ENCODE data around the gene PDXK. TPM values are rescaled to one million over a fixed set of nuclear protein-coding genes. Genes with fewer than 3 reads are reported as not detected.

The PDXK gene
- total and polyA plus RNA-seq, 10 of the 15 experiments (the other 5 are each of a cell fraction or from before 2014, with no cell fraction given): 3.7 to 141 (median 60.0) TPM

DNA sequence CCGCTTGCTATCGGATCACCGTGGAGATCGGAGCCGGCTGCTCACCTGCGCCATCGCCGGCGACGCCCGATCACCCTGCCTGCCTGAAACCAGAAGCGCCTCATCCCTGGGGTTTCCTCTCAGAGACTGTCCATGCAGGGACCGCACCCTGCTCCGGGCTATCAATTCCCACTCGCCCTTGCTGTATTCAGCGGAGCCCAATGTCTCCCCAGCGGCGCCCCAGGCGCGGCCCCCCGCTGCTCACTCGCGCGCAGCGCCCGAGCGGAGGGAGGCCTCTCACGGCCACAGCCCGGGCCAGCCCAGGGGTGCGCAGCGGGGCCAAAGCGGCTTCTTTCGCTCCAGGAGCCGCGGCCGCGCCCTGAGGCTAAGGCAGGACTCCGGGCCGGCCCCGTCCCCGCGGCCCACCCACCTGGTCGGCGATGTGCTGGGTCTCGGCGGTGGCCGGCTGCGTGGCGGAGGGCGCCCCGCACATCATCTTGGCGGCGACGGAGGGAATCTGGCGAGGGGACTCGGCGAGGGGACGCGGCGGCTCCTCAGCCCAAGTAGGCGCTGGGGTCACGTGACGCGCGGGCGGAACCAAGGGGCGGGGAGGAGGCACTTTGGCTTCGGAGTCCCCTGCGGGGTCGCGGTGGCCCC, 57.0 kb downstream of the PDXK start, which contains the start of gene CSTB (continued):
- TF ChIP-seq, protein P1, sequence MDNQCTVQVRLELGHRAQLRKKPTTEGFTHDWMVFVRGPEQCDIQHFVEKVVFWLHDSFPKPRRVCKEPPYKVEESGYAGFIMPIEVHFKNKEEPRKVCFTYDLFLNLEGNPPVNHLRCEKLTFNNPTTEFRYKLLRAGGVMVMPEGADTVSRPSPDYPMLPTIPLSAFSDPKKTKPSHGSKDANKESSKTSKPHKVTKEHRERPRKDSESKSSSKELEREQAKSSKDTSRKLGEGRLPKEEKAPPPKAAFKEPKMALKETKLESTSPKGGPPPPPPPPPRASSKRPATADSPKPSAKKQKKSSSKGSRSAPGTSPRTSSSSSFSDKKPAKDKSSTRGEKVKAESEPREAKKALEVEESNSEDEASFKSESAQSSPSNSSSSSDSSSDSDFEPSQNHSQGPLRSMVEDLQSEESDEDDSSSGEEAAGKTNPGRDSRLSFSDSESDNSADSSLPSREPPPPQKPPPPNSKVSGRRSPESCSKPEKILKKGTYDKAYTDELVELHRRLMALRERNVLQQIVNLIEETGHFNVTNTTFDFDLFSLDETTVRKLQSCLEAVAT (IDR thresholded peaks at IDR 0.05): no peak
- TF ChIP-seq FOS (IDR thresholded peaks at IDR 0.05; ENCODE audit: borderline replicate concordance, extremely low read depth, insufficient read length): no peak
- peak; percentile 93 for TF ChIP-seq GATAD2B (conservative IDR thresholded peaks at IDR 0.05; ENCODE audit: low read depth)
- TF ChIP-seq HCFC1 (IDR thresholded peaks at IDR 0.05; ENCODE audit: low read length): no peak
- TF ChIP-seq GABPA (IDR thresholded peaks at IDR 0.05; ENCODE audit: low read depth): no peak
- TF ChIP-seq, protein P2, sequence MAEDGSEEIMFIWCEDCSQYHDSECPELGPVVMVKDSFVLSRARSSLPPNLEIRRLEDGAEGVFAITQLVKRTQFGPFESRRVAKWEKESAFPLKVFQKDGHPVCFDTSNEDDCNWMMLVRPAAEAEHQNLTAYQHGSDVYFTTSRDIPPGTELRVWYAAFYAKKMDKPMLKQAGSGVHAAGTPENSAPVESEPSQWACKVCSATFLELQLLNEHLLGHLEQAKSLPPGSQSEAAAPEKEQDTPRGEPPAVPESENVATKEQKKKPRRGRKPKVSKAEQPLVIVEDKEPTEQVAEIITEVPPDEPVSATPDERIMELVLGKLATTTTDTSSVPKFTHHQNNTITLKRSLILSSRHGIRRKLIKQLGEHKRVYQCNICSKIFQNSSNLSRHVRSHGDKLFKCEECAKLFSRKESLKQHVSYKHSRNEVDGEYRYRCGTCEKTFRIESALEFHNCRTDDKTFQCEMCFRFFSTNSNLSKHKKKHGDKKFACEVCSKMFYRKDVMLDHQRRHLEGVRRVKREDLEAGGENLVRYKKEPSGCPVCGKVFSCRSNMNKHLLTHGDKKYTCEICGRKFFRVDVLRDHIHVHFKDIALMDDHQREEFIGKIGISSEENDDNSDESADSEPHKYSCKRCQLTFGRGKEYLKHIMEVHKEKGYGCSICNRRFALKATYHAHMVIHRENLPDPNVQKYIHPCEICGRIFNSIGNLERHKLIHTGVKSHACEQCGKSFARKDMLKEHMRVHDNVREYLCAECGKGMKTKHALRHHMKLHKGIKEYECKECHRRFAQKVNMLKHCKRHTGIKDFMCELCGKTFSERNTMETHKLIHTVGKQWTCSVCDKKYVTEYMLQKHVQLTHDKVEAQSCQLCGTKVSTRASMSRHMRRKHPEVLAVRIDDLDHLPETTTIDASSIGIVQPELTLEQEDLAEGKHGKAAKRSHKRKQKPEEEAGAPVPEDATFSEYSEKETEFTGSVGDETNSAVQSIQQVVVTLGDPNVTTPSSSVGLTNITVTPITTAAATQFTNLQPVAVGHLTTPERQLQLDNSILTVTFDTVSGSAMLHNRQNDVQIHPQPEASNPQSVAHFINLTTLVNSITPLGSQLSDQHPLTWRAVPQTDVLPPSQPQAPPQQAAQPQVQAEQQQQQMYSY (CRISPR knock-in tag; IDR thresholded peaks at IDR 0.05): peak; percentile 58; the same call in 1 of the 2 replicates
- TF ChIP-seq, protein P3, sequence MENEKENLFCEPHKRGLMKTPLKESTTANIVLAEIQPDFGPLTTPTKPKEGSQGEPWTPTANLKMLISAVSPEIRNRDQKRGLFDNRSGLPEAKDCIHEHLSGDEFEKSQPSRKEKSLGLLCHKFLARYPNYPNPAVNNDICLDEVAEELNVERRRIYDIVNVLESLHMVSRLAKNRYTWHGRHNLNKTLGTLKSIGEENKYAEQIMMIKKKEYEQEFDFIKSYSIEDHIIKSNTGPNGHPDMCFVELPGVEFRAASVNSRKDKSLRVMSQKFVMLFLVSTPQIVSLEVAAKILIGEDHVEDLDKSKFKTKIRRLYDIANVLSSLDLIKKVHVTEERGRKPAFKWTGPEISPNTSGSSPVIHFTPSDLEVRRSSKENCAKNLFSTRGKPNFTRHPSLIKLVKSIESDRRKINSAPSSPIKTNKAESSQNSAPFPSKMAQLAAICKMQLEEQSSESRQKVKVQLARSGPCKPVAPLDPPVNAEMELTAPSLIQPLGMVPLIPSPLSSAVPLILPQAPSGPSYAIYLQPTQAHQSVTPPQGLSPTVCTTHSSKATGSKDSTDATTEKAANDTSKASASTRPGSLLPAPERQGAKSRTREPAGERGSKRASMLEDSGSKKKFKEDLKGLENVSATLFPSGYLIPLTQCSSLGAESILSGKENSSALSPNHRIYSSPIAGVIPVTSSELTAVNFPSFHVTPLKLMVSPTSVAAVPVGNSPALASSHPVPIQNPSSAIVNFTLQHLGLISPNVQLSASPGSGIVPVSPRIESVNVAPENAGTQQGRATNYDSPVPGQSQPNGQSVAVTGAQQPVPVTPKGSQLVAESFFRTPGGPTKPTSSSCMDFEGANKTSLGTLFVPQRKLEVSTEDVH (IDR thresholded peaks at IDR 0.05; ENCODE audit: low read depth, partially characterized antibody): no peak
- TF ChIP-seq, protein P4, sequence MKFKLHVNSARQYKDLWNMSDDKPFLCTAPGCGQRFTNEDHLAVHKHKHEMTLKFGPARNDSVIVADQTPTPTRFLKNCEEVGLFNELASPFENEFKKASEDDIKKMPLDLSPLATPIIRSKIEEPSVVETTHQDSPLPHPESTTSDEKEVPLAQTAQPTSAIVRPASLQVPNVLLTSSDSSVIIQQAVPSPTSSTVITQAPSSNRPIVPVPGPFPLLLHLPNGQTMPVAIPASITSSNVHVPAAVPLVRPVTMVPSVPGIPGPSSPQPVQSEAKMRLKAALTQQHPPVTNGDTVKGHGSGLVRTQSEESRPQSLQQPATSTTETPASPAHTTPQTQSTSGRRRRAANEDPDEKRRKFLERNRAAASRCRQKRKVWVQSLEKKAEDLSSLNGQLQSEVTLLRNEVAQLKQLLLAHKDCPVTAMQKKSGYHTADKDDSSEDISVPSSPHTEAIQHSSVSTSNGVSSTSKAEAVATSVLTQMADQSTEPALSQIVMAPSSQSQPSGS (IDR thresholded peaks at IDR 0.05; ENCODE audit: low read length): no peak
- no peak; a peak in 1 of 4 replicates for TF ChIP-seq EP300 (IDR thresholded peaks at IDR 0.05; ENCODE audit: borderline replicate concordance in 1 of 2, control insufficient read depth in 1 of 2, low read depth in 2 of 2, low read length in 2 of 2)
- TF ChIP-seq, protein P5, sequence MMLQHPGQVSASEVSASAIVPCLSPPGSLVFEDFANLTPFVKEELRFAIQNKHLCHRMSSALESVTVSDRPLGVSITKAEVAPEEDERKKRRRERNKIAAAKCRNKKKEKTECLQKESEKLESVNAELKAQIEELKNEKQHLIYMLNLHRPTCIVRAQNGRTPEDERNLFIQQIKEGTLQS (IDR thresholded peaks at IDR 0.05; ENCODE audit: borderline replicate concordance, extremely low read depth, low read depth, low read length): peak; percentile 70
- TF ChIP-seq MYC (IDR thresholded peaks at IDR 0.05; ENCODE audit: insufficient read depth, insufficient read length, insufficient replicate concordance, low read length, severe bottlenecking): no peak
- TF ChIP-seq JUND (IDR thresholded peaks at IDR 0.05; ENCODE audit: low read depth, low read length): peak; percentile 88; the same call in 1 of the 2 replicates
- TF ChIP-seq, protein P6, sequence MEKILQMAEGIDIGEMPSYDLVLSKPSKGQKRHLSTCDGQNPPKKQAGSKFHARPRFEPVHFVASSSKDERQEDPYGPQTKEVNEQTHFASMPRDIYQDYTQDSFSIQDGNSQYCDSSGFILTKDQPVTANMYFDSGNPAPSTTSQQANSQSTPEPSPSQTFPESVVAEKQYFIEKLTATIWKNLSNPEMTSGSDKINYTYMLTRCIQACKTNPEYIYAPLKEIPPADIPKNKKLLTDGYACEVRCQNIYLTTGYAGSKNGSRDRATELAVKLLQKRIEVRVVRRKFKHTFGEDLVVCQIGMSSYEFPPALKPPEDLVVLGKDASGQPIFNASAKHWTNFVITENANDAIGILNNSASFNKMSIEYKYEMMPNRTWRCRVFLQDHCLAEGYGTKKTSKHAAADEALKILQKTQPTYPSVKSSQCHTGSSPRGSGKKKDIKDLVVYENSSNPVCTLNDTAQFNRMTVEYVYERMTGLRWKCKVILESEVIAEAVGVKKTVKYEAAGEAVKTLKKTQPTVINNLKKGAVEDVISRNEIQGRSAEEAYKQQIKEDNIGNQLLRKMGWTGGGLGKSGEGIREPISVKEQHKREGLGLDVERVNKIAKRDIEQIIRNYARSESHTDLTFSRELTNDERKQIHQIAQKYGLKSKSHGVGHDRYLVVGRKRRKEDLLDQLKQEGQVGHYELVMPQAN (conservative IDR thresholded peaks at IDR 0.05): peak; percentile 85
- TF ChIP-seq TBL1XR1 (IDR thresholded peaks at IDR 0.05; ENCODE audit: low read depth, low read length): no peak
- TF ChIP-seq, protein P7, sequence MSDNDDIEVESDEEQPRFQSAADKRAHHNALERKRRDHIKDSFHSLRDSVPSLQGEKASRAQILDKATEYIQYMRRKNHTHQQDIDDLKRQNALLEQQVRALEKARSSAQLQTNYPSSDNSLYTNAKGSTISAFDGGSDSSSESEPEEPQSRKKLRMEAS (IDR thresholded peaks at IDR 0.05; ENCODE audit: low read depth, low read length): 0 out of 2 replicates have a peak, but pooled peaks have one; percentile 42

Data from GM12878 (cell line).